Fibroblast of lung (primary cell): ENCODE measurements around the gene DMXL1.

Experiments
- EZH2 ChIP-seq: IDR thresholded peaks from 2 replicates; pipeline ENCODE4 v1.5.1; 2012; ENCODE audit warnings: low read length, control low read depth, mild to moderate bottlenecking; ENCODE audit errors: missing control alignments
- TF ChIP-seq, protein P1 (sequence below), 2 donors: IDR thresholded peaks in 1 of 2; conservative IDR thresholded peaks in 1 of 2; 1 replicate in 1 of 2; 2 replicates in 1 of 2; pipeline ENCODE4 v1.5.1; 2011 to 2012; ENCODE audit warnings: low read length in 2 of 2, control low read depth in 1 of 2, inconsistent platforms in 1 of 2, low read depth in 1 of 2, mild to moderate bottlenecking in 1 of 2

DNA sequence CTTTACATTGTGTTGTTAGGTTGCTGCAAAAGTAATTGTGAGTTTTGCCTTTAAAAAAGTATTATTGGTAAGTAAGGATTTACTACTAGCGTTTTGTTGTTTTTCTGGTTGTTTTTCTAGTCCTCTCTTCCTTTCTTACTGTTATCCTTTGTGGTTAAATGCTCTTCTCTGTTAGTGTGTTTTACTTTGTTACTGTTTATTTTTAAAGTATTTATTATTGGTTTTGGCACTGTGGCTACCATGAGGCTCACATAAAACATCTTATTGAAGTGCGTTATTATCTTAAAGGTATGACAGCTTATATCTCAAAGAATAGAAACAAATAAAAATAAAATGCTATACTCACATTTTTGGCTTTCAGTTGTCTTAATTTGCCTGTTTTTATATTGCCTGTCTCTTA is 17.6 kb downstream of the DMXL1 start:
- TF ChIP-seq, protein P1, sequence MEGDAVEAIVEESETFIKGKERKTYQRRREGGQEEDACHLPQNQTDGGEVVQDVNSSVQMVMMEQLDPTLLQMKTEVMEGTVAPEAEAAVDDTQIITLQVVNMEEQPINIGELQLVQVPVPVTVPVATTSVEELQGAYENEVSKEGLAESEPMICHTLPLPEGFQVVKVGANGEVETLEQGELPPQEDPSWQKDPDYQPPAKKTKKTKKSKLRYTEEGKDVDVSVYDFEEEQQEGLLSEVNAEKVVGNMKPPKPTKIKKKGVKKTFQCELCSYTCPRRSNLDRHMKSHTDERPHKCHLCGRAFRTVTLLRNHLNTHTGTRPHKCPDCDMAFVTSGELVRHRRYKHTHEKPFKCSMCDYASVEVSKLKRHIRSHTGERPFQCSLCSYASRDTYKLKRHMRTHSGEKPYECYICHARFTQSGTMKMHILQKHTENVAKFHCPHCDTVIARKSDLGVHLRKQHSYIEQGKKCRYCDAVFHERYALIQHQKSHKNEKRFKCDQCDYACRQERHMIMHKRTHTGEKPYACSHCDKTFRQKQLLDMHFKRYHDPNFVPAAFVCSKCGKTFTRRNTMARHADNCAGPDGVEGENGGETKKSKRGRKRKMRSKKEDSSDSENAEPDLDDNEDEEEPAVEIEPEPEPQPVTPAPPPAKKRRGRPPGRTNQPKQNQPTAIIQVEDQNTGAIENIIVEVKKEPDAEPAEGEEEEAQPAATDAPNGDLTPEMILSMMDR (conservative IDR thresholded peaks at IDR 0.05 in 1 of 2, IDR thresholded peaks at IDR 0.05 in 1 of 2; ENCODE audit: low read depth in 1 of 2, low read length in 2 of 2), result no peak
- no peak for TF ChIP-seq EZH2
